Activated naive CD8-positive, alpha-beta T cell (primary cell): Measurements from ENCODE around the gene DUS1L.

Experiments used
- H3K27ac Mint-ChIP-seq: one replicate; pipeline ENCODE4 v1.8.0; 2021; ENCODE audit warnings: mixed read lengths
- H3K27me3 Mint-ChIP-seq: one replicate; pipeline ENCODE4 v1.8.0; 2021; ENCODE audit warnings: mixed read lengths
- H3K36me3 Mint-ChIP-seq: one replicate; pipeline ENCODE4 v1.8.0; 2021; ENCODE audit warnings: mixed read lengths
- H3K4me1 Mint-ChIP-seq: one replicate; pipeline ENCODE4 v1.8.0; 2021; ENCODE audit warnings: low read depth, mixed read lengths
- H3K4me3 Mint-ChIP-seq: one replicate; pipeline ENCODE4 v1.8.0; 2021; ENCODE audit warnings: mild to moderate bottlenecking, mixed read lengths
- H3K9me3 Mint-ChIP-seq: one replicate; pipeline ENCODE4 v1.8.0; 2021; ENCODE audit warnings: low read depth, mixed read lengths

The DUS1L gene

GRCh38 chr17:82018989-82019689 is 46.5 kb downstream of the DUS1L start:
- Mint-ChIP-seq H3K36me3 (no peaks in the 10 kb centered on the region), H3K4me1 (peaks cover 13% of the 10 kb centered on the region), H3K27me3 (no peaks in the 10 kb centered on the region), H3K9me3 (no peaks in the 10 kb centered on the region), H3K4me3 (no peak overlapping the region), H3K27ac (no peak overlapping the region)

DNA sequence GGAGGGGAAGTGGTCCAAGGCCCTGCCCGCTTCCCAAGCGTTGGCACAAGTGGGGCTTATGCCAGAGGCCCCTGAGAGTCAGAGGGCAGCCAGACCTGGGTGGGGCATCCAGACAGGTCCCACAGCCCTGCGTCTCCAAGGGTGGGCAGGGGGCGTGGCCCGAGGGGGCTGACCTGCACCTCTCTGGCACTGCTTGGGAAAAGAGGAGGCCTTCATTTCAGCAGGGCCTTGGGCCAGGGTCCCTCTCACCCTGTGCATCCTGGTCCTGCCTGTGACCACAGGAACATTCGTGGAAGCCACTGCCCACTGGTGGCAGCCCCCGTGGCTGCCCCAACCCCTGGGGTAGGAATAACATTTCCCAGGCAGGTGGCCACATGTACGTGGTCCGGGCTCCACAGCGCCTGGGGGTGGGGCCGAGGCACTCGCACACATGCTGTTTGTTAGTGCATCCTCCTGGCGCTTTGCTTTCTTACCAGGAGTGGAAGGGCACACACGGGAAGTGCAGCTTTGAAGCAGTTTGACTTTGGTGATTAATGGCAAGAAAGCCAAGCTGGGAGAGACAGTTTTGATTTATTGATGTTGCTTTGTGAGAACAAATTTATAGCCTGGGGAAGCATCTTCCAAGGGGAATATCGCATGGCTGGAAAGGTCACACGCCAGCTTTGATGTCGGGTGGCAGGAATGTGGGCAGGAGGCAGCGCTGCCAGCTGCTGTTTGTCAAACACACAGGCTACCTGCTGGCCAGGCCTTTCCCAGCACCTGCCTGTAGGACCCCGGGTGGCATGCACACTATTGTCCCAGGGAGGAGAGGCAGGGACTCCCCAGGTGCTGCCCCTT is 47.2 kb downstream of the DUS1L start:
- Mint-ChIP-seq H3K9me3 (no peaks in the 10 kb centered on the region), H3K27me3 (no peaks in the 10 kb centered on the region), H3K36me3 (no peaks in the 10 kb centered on the region), H3K4me1 (peaks cover 10% of the 10 kb centered on the region), H3K4me3 (no peak overlapping the region), H3K27ac (peak overlapping the region; percentile 17)

- Mint-ChIP-seq H3K27me3 (no peaks in the 10 kb centered on the region), H3K9me3 (no peaks in the 10 kb centered on the region), H3K27ac (no peak overlapping the region), H3K36me3 (no peaks in the 10 kb centered on the region), H3K4me1 (peaks cover 10% of the 10 kb centered on the region), H3K4me3 (no peak overlapping the region)
Observed at GRCh38 chr17:82017612-82018151, 47.9 kb downstream of the DUS1L start.

- H3K27me3 Mint-ChIP-seq, result no peaks in the 10 kb centered on the region
- H3K36me3 Mint-ChIP-seq, result no peaks in the 10 kb centered on the region
- peaks cover 10% of the 10 kb centered on the region for H3K4me1 Mint-ChIP-seq
- no peak overlapping the region for H3K4me3 Mint-ChIP-seq
- no peaks in the 10 kb centered on the region for H3K9me3 Mint-ChIP-seq
- H3K27ac Mint-ChIP-seq, result no peak overlapping the region
Observed at GRCh38 chr17:82016875-82017459, 48.6 kb downstream of the DUS1L start.

DNA sequence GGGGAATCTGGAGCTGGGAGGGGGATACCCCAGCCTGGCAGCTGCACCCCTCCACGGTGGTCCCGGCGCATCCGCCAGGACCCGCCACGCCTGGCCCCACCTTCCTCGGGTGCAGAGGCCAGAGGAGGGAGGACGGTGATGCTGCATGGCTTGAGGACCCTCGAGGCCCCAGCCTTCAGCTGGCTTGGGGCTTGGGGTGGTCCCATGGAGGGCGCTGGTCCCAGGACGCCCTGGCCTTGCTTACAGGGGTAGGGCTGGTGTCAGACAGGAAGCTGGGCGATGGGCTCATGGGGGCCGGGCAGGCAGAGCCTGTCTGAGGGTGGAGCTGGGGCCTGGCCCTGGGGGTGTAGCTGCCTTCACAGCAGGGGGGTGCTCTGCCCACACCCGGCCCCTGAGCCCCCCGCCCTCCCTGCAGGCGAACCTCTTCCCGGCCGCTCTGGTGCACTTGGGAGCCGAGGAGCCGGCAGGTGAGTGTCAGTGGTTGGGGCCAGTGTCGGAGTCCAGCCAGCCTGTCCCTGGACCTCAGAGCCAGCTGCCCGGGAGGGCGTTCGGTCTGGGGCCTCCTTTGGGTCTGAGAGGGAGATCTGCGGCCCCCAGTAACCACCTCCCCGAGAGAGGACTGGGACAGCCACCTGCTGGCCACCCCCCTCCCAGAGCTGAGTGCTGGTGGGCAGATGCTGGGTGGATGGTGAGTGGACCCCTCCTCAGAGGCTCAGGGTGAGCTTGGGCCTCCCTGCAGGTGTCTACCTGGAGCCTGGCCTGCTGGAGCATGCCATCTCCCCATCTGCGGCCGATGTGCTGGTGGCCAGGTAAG is 49.3 kb downstream of the DUS1L start:
- Mint-ChIP-seq H3K27ac (no peak overlapping the region), H3K4me1 (peaks cover 4% of the 10 kb centered on the region), H3K27me3 (no peaks in the 10 kb centered on the region), H3K9me3 (no peaks in the 10 kb centered on the region), H3K36me3 (no peaks in the 10 kb centered on the region), H3K4me3 (no peak overlapping the region)

- Mint-ChIP-seq H3K9me3 (no peaks in the 10 kb centered on the region), H3K36me3 (no peaks in the 10 kb centered on the region), H3K27ac (no peak overlapping the region), H3K4me3 (no peak overlapping the region), H3K27me3 (no peaks in the 10 kb centered on the region), H3K4me1 (peaks cover under 1% of the 10 kb centered on the region)
Observed at GRCh38 chr17:82015311-82015971, 50.2 kb downstream of the DUS1L start.

DNA sequence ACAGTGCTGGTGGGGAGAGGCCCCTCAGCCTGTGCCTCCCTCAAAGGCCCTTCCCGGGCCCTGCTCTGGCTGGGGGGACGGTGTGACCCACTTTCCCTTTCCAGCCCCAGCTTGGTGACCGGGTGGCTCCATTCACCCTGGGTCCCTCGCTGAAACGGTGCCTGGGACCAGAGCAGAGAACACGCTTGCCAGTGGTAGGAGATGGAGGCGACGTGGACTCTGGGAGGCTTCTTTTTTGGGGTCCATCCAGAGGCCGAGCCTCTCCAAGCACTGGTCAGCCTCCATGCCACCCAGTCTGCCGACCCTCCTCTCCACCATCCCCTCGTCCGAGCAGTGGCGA is 50.7 kb downstream of the DUS1L start:
- Mint-ChIP-seq H3K4me3 (no peak overlapping the region), H3K9me3 (no peaks in the 10 kb centered on the region), H3K4me1 (no peaks in the 10 kb centered on the region), H3K27ac (no peak overlapping the region), H3K27me3 (no peaks in the 10 kb centered on the region), H3K36me3 (no peaks in the 10 kb centered on the region)

GRCh38 chr17:82014432-82014831 is 51.2 kb downstream of the DUS1L start:
- Mint-ChIP-seq H3K27me3 (no peaks in the 10 kb centered on the region), H3K4me1 (no peaks in the 10 kb centered on the region), H3K9me3 (no peaks in the 10 kb centered on the region), H3K4me3 (no peak overlapping the region), H3K27ac (no peak overlapping the region), H3K36me3 (no peaks in the 10 kb centered on the region)

DNA sequence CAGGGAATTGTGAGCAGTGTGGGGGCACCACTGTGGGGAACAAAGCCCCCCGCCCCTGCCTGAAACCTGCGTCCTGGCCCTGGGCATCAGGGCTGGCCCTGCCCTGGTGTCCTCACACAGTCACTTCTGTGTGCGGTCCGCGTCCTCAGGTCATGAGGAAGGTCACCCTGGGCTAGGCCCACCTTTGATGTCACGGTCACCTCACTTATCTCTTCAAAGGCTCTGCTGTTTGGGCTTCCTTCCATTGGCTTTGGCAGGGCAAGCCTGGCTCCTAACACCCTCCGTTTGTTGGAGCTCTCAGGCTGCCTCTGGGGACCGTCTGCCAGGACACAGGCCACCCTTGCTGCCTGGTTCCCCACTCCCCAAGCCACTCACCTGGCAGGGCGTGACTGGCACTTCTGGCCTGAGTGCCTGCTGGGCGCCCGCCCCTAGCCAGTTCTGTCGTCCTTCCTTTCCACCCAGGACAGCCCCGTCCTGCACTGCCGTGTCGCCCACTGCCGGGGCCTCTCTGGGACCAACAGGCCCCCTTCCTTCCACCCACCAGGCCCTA is 51.8 kb downstream of the DUS1L start:
- Mint-ChIP-seq H3K4me3 (no peak overlapping the region), H3K27ac (no peak overlapping the region), H3K27me3 (no peaks in the 10 kb centered on the region), H3K4me1 (no peaks in the 10 kb centered on the region), H3K9me3 (no peaks in the 10 kb centered on the region), H3K36me3 (no peaks in the 10 kb centered on the region)

- no peak overlapping the region for H3K4me3 Mint-ChIP-seq
- H3K9me3 Mint-ChIP-seq, result no peaks in the 10 kb centered on the region
- no peaks in the 10 kb centered on the region for H3K27me3 Mint-ChIP-seq
- no peaks in the 10 kb centered on the region for H3K4me1 Mint-ChIP-seq
- H3K36me3 Mint-ChIP-seq, result no peaks in the 10 kb centered on the region
- no peak overlapping the region for H3K27ac Mint-ChIP-seq
Observed at GRCh38 chr17:82013341-82013740, 52.3 kb downstream of the DUS1L start.

GRCh38 chr17:82012640-82013295 is 52.8 kb downstream of the DUS1L start:
- no peaks in the 10 kb centered on the region for H3K4me1 Mint-ChIP-seq
- H3K9me3 Mint-ChIP-seq, result no peaks in the 10 kb centered on the region
- no peak overlapping the region for H3K27ac Mint-ChIP-seq
- H3K27me3 Mint-ChIP-seq, result no peaks in the 10 kb centered on the region
- no peaks in the 10 kb centered on the region for H3K36me3 Mint-ChIP-seq
- no peak overlapping the region for H3K4me3 Mint-ChIP-seq

DNA sequence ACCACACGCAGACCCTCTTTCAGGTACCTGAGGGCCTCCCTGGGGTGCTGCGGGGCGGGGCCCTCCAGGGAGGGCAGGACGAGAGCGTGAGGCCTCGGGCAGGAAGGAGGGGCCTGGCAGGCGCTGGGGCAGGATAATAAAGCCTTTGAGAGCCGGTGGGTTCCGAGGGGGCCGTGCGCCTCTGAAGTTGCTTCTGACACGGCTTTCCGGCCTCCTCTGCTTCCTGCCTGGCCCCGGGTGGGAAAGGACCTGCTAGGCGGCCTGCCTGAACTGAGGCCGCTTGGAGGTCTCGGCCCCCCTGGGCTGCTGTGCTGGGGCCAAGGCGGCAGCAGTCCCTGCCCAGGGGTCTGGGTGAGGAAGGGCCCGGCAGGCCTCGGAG is 53.4 kb downstream of the DUS1L start:
- no peak overlapping the region for H3K27ac Mint-ChIP-seq

GRCh38 chr17:82011617-82012187 is 53.9 kb downstream of the DUS1L start:
- no peaks in the 10 kb centered on the region for H3K27me3 Mint-ChIP-seq
- H3K9me3 Mint-ChIP-seq, result no peaks in the 10 kb centered on the region
- H3K4me3 Mint-ChIP-seq, result no peak overlapping the region
- no peak overlapping the region for H3K27ac Mint-ChIP-seq
- H3K36me3 Mint-ChIP-seq, result no peaks in the 10 kb centered on the region
- H3K4me1 Mint-ChIP-seq, result no peaks in the 10 kb centered on the region

More for the DNA sequence above, 53.4 kb downstream of the DUS1L start:
- Mint-ChIP-seq H3K36me3 (no peaks in the 10 kb centered on the region), H3K4me3 (no peak overlapping the region), H3K4me1 (no peaks in the 10 kb centered on the region), H3K9me3 (no peaks in the 10 kb centered on the region), H3K27me3 (no peaks in the 10 kb centered on the region)
